Right lobe of liver (tissue), 6 donors: ENCODE data around the gene P2RX7. TPM values are rescaled to one million over a fixed set of nuclear protein-coding genes. Genes with fewer than 3 reads are reported as not detected.

ENCODE experiments used
- ATAC-seq, 4 donors: fragments of 200-7000 bp; cut with Tn5 transposase; one replicate each; pipeline ENCODE4 v1.9.1; 2020; ENCODE audit warnings: mild to moderate bottlenecking in 4 of 4, moderate library complexity in 4 of 4
- DNase-seq, 3 donors: peaks; one replicate each; pipeline ENCODE4 v3.0.0-alpha.2; 2020
- H3K27ac ChIP-seq, 3 donors: fragments of 200-600 bp; one replicate each; pipeline ENCODE4 v1.8.0; 2022
- H3K27me3 ChIP-seq, 2 donors: fragments of 200-600 bp; one replicate each; pipeline ENCODE4 v1.8.0; 2022
- H3K36me3 ChIP-seq, 4 donors: fragments of 200-600 bp; sonication (generic) in 1 of 4; one replicate each; pipeline versions ENCODE4 v1.5.1 to v1.8.0; 2017 to 2022; ENCODE audit warnings: control low read depth in 1 of 4
- H3K4me1 ChIP-seq, 4 donors: fragments of 200-600 bp; sonication (generic) in 1 of 4; one replicate each; pipeline versions ENCODE4 v1.5.1 to v1.8.0; 2017 to 2022; ENCODE audit warnings: control low read depth in 1 of 4
- H3K4me3 ChIP-seq, 3 donors: fragments of 200-600 bp; one replicate each; pipeline ENCODE4 v1.8.0; 2022
- H3K9me3 ChIP-seq, 4 donors: fragments of 200-600 bp; sonication (generic) in 1 of 4; one replicate each; pipeline versions ENCODE4 v1.5.1 to v1.8.0; 2017 to 2022; ENCODE audit warnings: control low read depth in 1 of 4
- CTCF ChIP-seq, 4 donors: fragments of 200-600 bp in 3 of 4; fragments of 450-650 bp in 1 of 4; IDR thresholded peaks; one replicate each; pipeline versions ENCODE4 v1.5.1 to v1.8.0; 2016 to 2022; ENCODE audit warnings: antibody characterized with exemption in 4 of 4, mild to moderate bottlenecking in 2 of 4
- POLR2A ChIP-seq: fragments of 450-650 bp; IDR thresholded peaks from one replicate; pipeline ENCODE4 v1.6.1; 2017; ENCODE audit warnings: antibody characterized with exemption, mild to moderate bottlenecking
- WGBS: methylation state at CpG from one replicate; pipeline ENCODE4 v1.1.6; 2018; ENCODE audit warnings: low coverage, low lambda C conversion rate; ENCODE audit not compliant: insufficient coverage; ENCODE audit errors: missing lambda C conversion rate; 5-methylcytosine and 5-hydroxymethylcytosine counted together
- intact Hi-C, 2 donors: fragments of 100-400 bp; cut with DNase I; formaldehyde crosslinking; loops; one replicate each; pipeline versions ENCODE4 v1.11.2 to v1.14.1; 2022
- total RNA-seq, 6 experiments: library from RNA; depleted of rRNA in 2 of 6; stranded (reverse); fragments of >200 nt in 2 of 6; fragmentation: NEBNext Ultra II Directional in 3 of 6; extraction: Animal tissue kit (Norgen Biotek cat#: 25700) in 3 of 6; gene quantifications; one replicate each; pipeline versions ENCODE4 v1.1.0 to v1.2.4, GENCODE V29; 2016 to 2023
- donor health status: DM: no; HTN: yes; CAD: no.
- donor health status: DM: no; HTN: no; CAD: no.
- donor health status: DM: no; HTN: no; CAD: no.
- donor health status: DM: no; HTN: yes; CAD: no.
- donor health status: DM: no; HTN: yes; CAD: no.

Gene P2RX7
- total RNA-seq, 6 experiments from 2014 or later = 2.5 to 11.4 (median 3.4) TPM

GRCh38 chr12:121232163-121232562 is 99.5 kb downstream of the P2RX7 start:
- H3K4me1 ChIP-seq = peaks cover 0 to 24% (median 5%) of the 10 kb centered on the region in 4 donors
- H3K9me3 ChIP-seq = no peaks in the 10 kb centered on the region
- ATAC-seq (no peak), DNase-seq (no peak)
- WGBS = 100% methylated on average over 5 of the region's 16 CpGs
- H3K27me3 ChIP-seq = no peaks in the 10 kb centered on the region
- intact Hi-C loops = no loop called here
- TF ChIP-seq POLR2A (no peak), CTCF (IDR thresholded peaks at IDR 0.05) (no peak)
- no peak overlapping the region for H3K4me3 ChIP-seq
- peaks cover 0 to 6% (median 3%) of the 10 kb centered on the region in 4 donors for H3K36me3 ChIP-seq
- no peak overlapping the region for H3K27ac ChIP-seq

- intact Hi-C loops = no loop called here
- no peaks in the 10 kb centered on the region for H3K9me3 ChIP-seq
- no peaks in the 10 kb centered on the region for H3K27me3 ChIP-seq
- TF ChIP-seq POLR2A (no peak), CTCF (IDR thresholded peaks at IDR 0.05) (no peak)
- H3K27ac ChIP-seq = no peak overlapping the region
- no peak for ATAC-seq
- 92% methylated on average over 5 of the region's 14 CpGs for WGBS
- H3K4me3 ChIP-seq = no peak overlapping the region
- no peak for DNase-seq
- peaks cover 0 to 26% (median 3%) of the 10 kb centered on the region in 4 donors for H3K4me1 ChIP-seq
- peaks cover 0 to 6% (median 3%) of the 10 kb centered on the region in 4 donors for H3K36me3 ChIP-seq
Measured at GRCh38 chr12:121232977-121233627, 100.4 kb downstream of the P2RX7 start.

GRCh38 chr12:121233628-121234020 is 100.9 kb downstream of the P2RX7 start:
- DNase-seq = no peak
- Histone ChIP-seq H3K4me1 (peaks cover 0 to 31% (median 3%) of the 10 kb centered on the region in 4 donors), H3K36me3 (peaks cover 0 to 6% (median 3%) of the 10 kb centered on the region in 4 donors), H3K27me3 (no peaks in the 10 kb centered on the region), H3K27ac (no peak overlapping the region), H3K4me3 (no peak overlapping the region), H3K9me3 (no peaks in the 10 kb centered on the region)
- TF ChIP-seq CTCF (IDR thresholded peaks at IDR 0.05) = no peak
- no peak for TF ChIP-seq POLR2A
- ATAC-seq = no peak
- intact Hi-C loops = no loop called here
- WGBS = 68% methylated on average over 5 of the region's 11 CpGs

GRCh38 chr12:121236776-121237175 is 104.1 kb downstream of the P2RX7 start:
- Histone ChIP-seq H3K4me3 (no peak overlapping the region), H3K36me3 (peaks cover 0 to 6% (median 3%) of the 10 kb centered on the region in 4 donors), H3K27ac (no peak overlapping the region), H3K27me3 (no peaks in the 10 kb centered on the region), H3K4me1 (peaks cover 0 to 30% (median 4%) of the 10 kb centered on the region in 4 donors), H3K9me3 (no peaks in the 10 kb centered on the region)
- ATAC-seq = no peak
- WGBS = 81% methylated on average over 3 of the region's 9 CpGs
- intact Hi-C loops = no loop called here
- DNase-seq = no peak
- TF ChIP-seq POLR2A (no peak), CTCF (IDR thresholded peaks at IDR 0.05) (no peak)
